K562 (cell line): ENCODE results near the gene GLIS1. TPM values are rescaled to one million over a fixed set of nuclear protein-coding genes. Genes with fewer than 3 reads are reported as not detected.

Experiments used
- ATAC-seq: fragments of 200-7000 bp; cut with Tn5 transposase; 3 replicates; pipeline ENCODE4 v1.9.1; 2020; ENCODE audit warnings: moderate library complexity
- BruUV-seq: library from RNA; stranded (reverse); fragments of 400-500 nt; replicated peaks from 2 replicates; lab custom pipeline; 2021; lab: Mats Ljungman, UMichigan
- CTCF ChIA-PET: fragments of 300-600 bp; formaldehyde crosslinking; extraction: SDS; loops from one replicate; lab custom pipeline; 2021; ENCODE audit warnings: low intra/inter-chr PET ratio; lab: Yijun Ruan, JAX
- POLR2A ChIA-PET: fragments of 300-600, 350-650 bp; sonication (Branson Sonifier 250); formaldehyde crosslinking; extraction: SDS; loops from one replicate; lab custom pipeline; 2021; ENCODE audit warnings: antibody characterized with exemption, inconsistent platforms; lab: Yijun Ruan, JAX
- DNase-seq, 4 experiments: peaks; one replicate each; pipeline versions ENCODE4 v3.0.0 to v3.0.0-alpha.2; 2011 to 2018; ENCODE audit warnings: low spot score in 3 of 4, mixed read lengths in 3 of 4; ENCODE audit errors: extremely low read depth in 1 of 4
- FAIRE-seq: peaks from 2 replicates; lab custom pipeline; 2011; peaks lifted over from hg19 to GRCh38; lab: Jason Lieb, UNC
- H2AFZ ChIP-seq: 2 replicates; pipeline ENCODE4 v1.6.0; 2011; ENCODE audit warnings: low read depth, low read length, control low read depth, inconsistent platforms
- H3K27ac ChIP-seq: fragments of 200-600 bp; 3 replicates; pipeline ENCODE4 v1.8.0; 2011; ENCODE audit warnings: low read depth, mild to moderate bottlenecking, control low read depth, inconsistent platforms, low read length, moderate library complexity, mixed read lengths; ENCODE audit errors: extremely low read depth
- H3K27me3 ChIP-seq, 2 experiments: fragments of 300-600 bp in 1 of 2; 2 replicates in 1 of 2; 3 replicates in 1 of 2; pipeline versions ENCODE4 v1.6.0 to v1.8.0; 2011; ENCODE audit warnings: inconsistent platforms in 2 of 2, low read length in 2 of 2, mild to moderate bottlenecking in 1 of 2, mixed read lengths in 1 of 2, moderate library complexity in 1 of 2; ENCODE audit not compliant: control insufficient read depth in 2 of 2, insufficient read depth in 2 of 2
- H3K36me3 ChIP-seq: fragments of 300-600 bp; 3 replicates; pipeline ENCODE4 v1.8.0; 2011; ENCODE audit warnings: mild to moderate bottlenecking, low read length, inconsistent platforms; ENCODE audit not compliant: control insufficient read depth, insufficient read depth
- H3K4me1 ChIP-seq, 2 experiments: fragments of 200-600 bp in 1 of 2; replicated peaks in 1 of 2; 2 replicates in 1 of 2; 3 replicates in 1 of 2; pipeline versions ENCODE4 v1.5.1 to v1.8.0; 2011; ENCODE audit warnings: inconsistent platforms in 2 of 2, low read length in 2 of 2, mild to moderate bottlenecking in 1 of 2, mixed read lengths in 1 of 2, moderate library complexity in 1 of 2; ENCODE audit not compliant: control insufficient read depth in 2 of 2, insufficient read depth in 2 of 2
- H3K4me2 ChIP-seq: 2 replicates; pipeline ENCODE4 v1.6.1; 2011; ENCODE audit warnings: low read length, control low read depth, inconsistent platforms, mixed read lengths; ENCODE audit not compliant: insufficient read depth
- H3K4me3 ChIP-seq: fragments of 200-600 bp; sonication (generic), shearing (Covaris generic); 2 replicates; pipeline ENCODE4 v1.5.1; 2016; ENCODE audit warnings: control low read depth, inconsistent platforms
- H3K79me2 ChIP-seq: fragments of 200-600 bp; 3 replicates; pipeline ENCODE4 v1.8.0; 2011; ENCODE audit warnings: low read length, inconsistent platforms; ENCODE audit not compliant: control insufficient read depth, insufficient read depth
- H3K9ac ChIP-seq, 2 experiments: 2 replicates each; pipeline versions ENCODE4 v1.6.0 to v1.6.1; 2011; ENCODE audit warnings: low read depth in 2 of 2, low read length in 2 of 2, control low read depth in 1 of 2, inconsistent platforms in 1 of 2, mild to moderate bottlenecking in 1 of 2, mixed read lengths in 1 of 2; ENCODE audit not compliant: insufficient read depth in 1 of 2
- H3K9me1 ChIP-seq: one replicate; pipeline ENCODE4 v1.6.0; 2011; ENCODE audit warnings: inconsistent platforms, mild to moderate bottlenecking, low read length, moderate library complexity; ENCODE audit not compliant: control insufficient read depth, insufficient read depth
- H3K9me3 ChIP-seq: replicated peaks from 2 replicates; pipeline ENCODE4 v1.5.1; 2011; ENCODE audit warnings: low read depth, low read length, inconsistent platforms; ENCODE audit not compliant: control insufficient read depth, insufficient read depth
- H4K20me1 ChIP-seq: replicated peaks from 2 replicates; pipeline ENCODE4 v1.6.1; 2011; ENCODE audit warnings: low read length, inconsistent platforms, mixed read lengths; ENCODE audit not compliant: control insufficient read depth, insufficient read depth
- ARID2 ChIP-seq: fragments of 450-650 bp; IDR thresholded peaks from 2 replicates; pipeline ENCODE4 v1.6.1; 2017; ENCODE audit warnings: antibody characterized with exemption, mild to moderate bottlenecking
- CBFB ChIP-seq: sonication (generic); formaldehyde crosslinking; IDR thresholded peaks from 2 replicates; pipeline ENCODE4 v1.4.0; 2020; ENCODE audit warnings: mild to moderate bottlenecking, missing genetic modification reagents
- HNRNPK ChIP-seq: fragments of 200-400 bp; formaldehyde crosslinking; IDR thresholded peaks from one replicate; pipeline ENCODE4 v1.6.1; 2018; ENCODE audit warnings: mild to moderate bottlenecking, low read depth, low read length; ENCODE audit not compliant: poor library complexity, severe bottlenecking
- JUN ChIP-seq, 2 experiments: sonication (generic) in 1 of 2; formaldehyde crosslinking in 1 of 2; IDR thresholded peaks; 2 replicates each; pipeline versions ENCODE4 v1.6.1 to v1.8.0; 2012 to 2022; ENCODE audit warnings: borderline replicate concordance in 2 of 2, mild to moderate bottlenecking in 2 of 2, improper control_type of control experiment in 1 of 2, low read depth in 1 of 2, low read length in 1 of 2, missing genetic modification reagents in 1 of 2
- NCOA2 ChIP-seq, 2 experiments: fragments of 450-650 bp; IDR thresholded peaks; 2 replicates each; pipeline ENCODE4 v1.6.1; 2018; ENCODE audit warnings: mild to moderate bottlenecking in 2 of 2, moderate library complexity in 1 of 2; ENCODE audit not compliant: partially characterized antibody in 2 of 2
- NFE2 ChIP-seq: IDR thresholded peaks from 2 replicates; pipeline ENCODE4 v1.6.1; 2014; ENCODE audit warnings: antibody characterized with exemption, low read depth
- SMAD3 ChIP-seq: fragments of 450-650 bp; formaldehyde crosslinking; conservative IDR thresholded peaks from 2 replicates; pipeline ENCODE4 v1.4.0; 2020; ENCODE audit warnings: mild to moderate bottlenecking
- WGBS: fragments of 100-300 bp; shearing (Covaris generic); methylation state at CpG from one replicate; pipeline ENCODE4 v1.1.6; 2016; ENCODE audit warnings: low coverage, mixed read lengths; ENCODE audit not compliant: insufficient coverage; ENCODE audit errors: missing lambda C conversion rate; 5-methylcytosine and 5-hydroxymethylcytosine counted together
- in situ Hi-C: fragments of 300-500 bp; cut with MboI; formaldehyde crosslinking; loops from 4 replicates; pipeline ENCODE4 v1.15.0; 2018; ENCODE audit warnings: inconsistent platforms, mixed read lengths
- intact Hi-C: fragments of 100-400 bp; cut with micrococcal nuclease; formaldehyde crosslinking; loops from 2 replicates; pipeline ENCODE4 v1.14.2; 2022
- polyA plus RNA-seq, 8 experiments: library from polyadenylated mRNA; depleted of rRNA in 4 of 8; stranded (reverse) in 5 of 8; unstranded in 3 of 8; fragments of >200 nt; fragmentation: Nextera tagmentation in 2 of 8; fragmentation: Illumina TruSeq in 1 of 8; extraction: Ambion mirVana in 2 of 8; extraction: Trizol in 1 of 8; gene quantifications; 2 replicates each; pipeline versions ENCODE4 v1.2.1 to v1.2.3, GENCODE V29; 2011 to 2014; ENCODE audit warnings: inconsistent platforms in 1 of 8, missing spikeins in 1 of 8
- total RNA-seq, 7 experiments: library from RNA; depleted of rRNA in 6 of 7; stranded (reverse); fragments of >200 nt in 6 of 7; fragmentation: Illumina TruSeq in 2 of 7; extraction: Trizol in 2 of 7; gene quantifications; 2 replicates each; pipeline versions ENCODE4 v1.2.1 to v1.2.3, GENCODE V29; 2011 to 2021; ENCODE audit warnings: low replicate concordance in 1 of 7
- TF ChIP-seq, protein P1 (sequence below): sonication (generic); formaldehyde crosslinking; IDR thresholded peaks from 2 replicates; pipeline ENCODE4 v1.8.1; 2023; ENCODE audit warnings: missing genetic modification reagents, mild to moderate bottlenecking, borderline replicate concordance
- TF ChIP-seq, protein P2 (sequence below): fragments of 450-650 bp; IDR thresholded peaks from 2 replicates; pipeline ENCODE4 v1.6.1; 2017; ENCODE audit warnings: antibody characterized with exemption

The GLIS1 gene
- total and polyA plus RNA-seq, 9 of the 15 experiments (the other 6 are each of a cell fraction or from before 2014, with no cell fraction given), result not detected

DNA sequence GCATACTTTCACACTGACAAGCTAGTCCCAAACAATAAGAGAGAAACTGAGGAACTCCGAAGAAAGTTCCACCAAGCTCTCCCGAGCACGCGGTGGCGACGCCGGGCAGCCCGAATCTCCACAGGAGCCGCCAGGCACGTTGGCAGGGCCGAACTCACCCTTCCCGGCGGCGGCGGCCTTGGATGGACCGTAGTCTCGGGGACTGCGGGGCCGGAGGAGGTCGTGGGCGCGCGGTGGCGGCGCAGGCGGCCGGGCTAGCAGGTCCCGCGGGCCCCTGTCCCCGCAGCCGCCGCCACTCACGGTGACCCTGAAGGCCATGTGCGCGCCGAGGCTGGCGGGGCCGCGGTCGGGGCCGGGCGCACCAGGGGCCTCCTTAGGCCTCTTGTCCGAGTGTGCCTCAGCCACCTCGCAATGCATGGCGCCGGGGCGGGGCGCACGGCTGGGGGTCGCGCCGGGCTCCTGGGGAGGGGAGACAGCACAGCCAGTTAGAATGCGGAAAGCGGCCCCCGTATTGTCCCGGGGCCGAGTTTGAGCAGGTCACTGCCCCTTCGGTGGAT is 1.2 kb downstream of the GLIS1 start:
- no peak for ATAC-seq
- no peak for TF ChIP-seq HNRNPK
- TF ChIP-seq, protein P1, sequence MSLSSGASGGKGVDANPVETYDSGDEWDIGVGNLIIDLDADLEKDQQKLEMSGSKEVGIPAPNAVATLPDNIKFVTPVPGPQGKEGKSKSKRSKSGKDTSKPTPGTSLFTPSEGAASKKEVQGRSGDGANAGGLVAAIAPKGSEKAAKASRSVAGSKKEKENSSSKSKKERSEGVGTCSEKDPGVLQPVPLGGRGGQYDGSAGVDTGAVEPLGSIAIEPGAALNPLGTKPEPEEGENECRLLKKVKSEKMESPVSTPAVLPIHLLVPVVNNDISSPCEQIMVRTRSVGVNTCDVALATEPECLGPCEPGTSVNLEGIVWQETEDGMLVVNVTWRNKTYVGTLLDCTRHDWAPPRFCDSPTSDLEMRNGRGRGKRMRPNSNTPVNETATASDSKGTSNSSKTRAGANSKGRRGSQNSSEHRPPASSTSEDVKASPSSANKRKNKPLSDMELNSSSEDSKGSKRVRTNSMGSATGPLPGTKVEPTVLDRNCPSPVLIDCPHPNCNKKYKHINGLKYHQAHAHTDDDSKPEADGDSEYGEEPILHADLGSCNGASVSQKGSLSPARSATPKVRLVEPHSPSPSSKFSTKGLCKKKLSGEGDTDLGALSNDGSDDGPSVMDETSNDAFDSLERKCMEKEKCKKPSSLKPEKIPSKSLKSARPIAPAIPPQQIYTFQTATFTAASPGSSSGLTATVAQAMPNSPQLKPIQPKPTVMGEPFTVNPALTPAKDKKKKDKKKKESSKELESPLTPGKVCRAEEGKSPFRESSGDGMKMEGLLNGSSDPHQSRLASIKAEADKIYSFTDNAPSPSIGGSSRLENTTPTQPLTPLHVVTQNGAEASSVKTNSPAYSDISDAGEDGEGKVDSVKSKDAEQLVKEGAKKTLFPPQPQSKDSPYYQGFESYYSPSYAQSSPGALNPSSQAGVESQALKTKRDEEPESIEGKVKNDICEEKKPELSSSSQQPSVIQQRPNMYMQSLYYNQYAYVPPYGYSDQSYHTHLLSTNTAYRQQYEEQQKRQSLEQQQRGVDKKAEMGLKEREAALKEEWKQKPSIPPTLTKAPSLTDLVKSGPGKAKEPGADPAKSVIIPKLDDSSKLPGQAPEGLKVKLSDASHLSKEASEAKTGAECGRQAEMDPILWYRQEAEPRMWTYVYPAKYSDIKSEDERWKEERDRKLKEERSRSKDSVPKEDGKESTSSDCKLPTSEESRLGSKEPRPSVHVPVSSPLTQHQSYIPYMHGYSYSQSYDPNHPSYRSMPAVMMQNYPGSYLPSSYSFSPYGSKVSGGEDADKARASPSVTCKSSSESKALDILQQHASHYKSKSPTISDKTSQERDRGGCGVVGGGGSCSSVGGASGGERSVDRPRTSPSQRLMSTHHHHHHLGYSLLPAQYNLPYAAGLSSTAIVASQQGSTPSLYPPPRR (CRISPR knock-in tag), result no peak
- TF ChIP-seq NCOA2 (IDR thresholded peaks at IDR 0.05; ENCODE audit: partially characterized antibody in 2 of 2), result no peak
- TF ChIP-seq JUN (IDR thresholded peaks at IDR 0.05; ENCODE audit: borderline replicate concordance, low read depth, low read length), result no peak
- no peak for TF ChIP-seq JUN (CRISPR knock-in tag; IDR thresholded peaks at IDR 0.05; ENCODE audit: borderline replicate concordance)
- TF ChIP-seq SMAD3, result no peak
- TF ChIP-seq ARID2, result no peak
- TF ChIP-seq CBFB, result no peak
- TF ChIP-seq NFE2, result no peak
- TF ChIP-seq, protein P2, sequence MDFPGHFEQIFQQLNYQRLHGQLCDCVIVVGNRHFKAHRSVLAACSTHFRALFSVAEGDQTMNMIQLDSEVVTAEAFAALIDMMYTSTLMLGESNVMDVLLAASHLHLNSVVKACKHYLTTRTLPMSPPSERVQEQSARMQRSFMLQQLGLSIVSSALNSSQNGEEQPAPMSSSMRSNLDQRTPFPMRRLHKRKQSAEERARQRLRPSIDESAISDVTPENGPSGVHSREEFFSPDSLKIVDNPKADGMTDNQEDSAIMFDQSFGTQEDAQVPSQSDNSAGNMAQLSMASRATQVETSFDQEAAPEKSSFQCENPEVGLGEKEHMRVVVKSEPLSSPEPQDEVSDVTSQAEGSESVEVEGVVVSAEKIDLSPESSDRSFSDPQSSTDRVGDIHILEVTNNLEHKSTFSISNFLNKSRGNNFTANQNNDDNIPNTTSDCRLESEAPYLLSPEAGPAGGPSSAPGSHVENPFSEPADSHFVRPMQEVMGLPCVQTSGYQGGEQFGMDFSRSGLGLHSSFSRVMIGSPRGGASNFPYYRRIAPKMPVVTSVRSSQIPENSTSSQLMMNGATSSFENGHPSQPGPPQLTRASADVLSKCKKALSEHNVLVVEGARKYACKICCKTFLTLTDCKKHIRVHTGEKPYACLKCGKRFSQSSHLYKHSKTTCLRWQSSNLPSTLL, result no peak
- no peak overlapping the region for H2AFZ ChIP-seq
- 30% methylated on average over 50 of the region's 58 CpGs for WGBS
- H3K36me3 ChIP-seq, result no peaks in the 10 kb centered on the region
- H3K27ac ChIP-seq, result no peak overlapping the region
- no peaks in the 10 kb centered on the region; the same call in 1 of the 2 replicates for H4K20me1 ChIP-seq
- H3K9ac ChIP-seq, result no peak overlapping the region
- 0 out of 2 replicates have a peak, but pooled peaks cover under 1% of the 10 kb centered on the region for H3K9me3 ChIP-seq
- no peaks in the 10 kb centered on the region for H3K79me2 ChIP-seq
- no peak for FAIRE-seq
- H3K27me3 ChIP-seq, result peaks cover 51 to 64% of the 10 kb centered on the region in 2 experiments
- no peak overlapping the region for H3K4me3 ChIP-seq
- H3K4me1 ChIP-seq, result peaks cover 0 to 21% of the 10 kb centered on the region in 2 experiments; a peak in 3 of 5 replicates
- H3K4me2 ChIP-seq, result no peak overlapping the region
- intact Hi-C loops, result no loop called here
- no TSS peak for BruUV-seq
- DNase-seq, result no peak
- no peaks in the 10 kb centered on the region for H3K9me1 ChIP-seq
- ChIA-PET POLR2A (interaction anchor here (0.6 to 1.1 kb wide), 2 partner anchors 13 to 22 kb away, joined by 3 read pairs; no protein-coding TSS in a partner anchor), CTCF (no interaction called here)
- in situ Hi-C loops, result no loop called here
